HepG2 (cell line): ENCODE measurements around the gene URB1. TPM values are rescaled to one million over a fixed set of nuclear protein-coding genes. Genes with fewer than 3 reads are reported as not detected.

Source experiments
- CAMTA2 ChIP-seq: sonication (generic); formaldehyde crosslinking; IDR thresholded peaks from 2 replicates; pipeline ENCODE4 v1.4.0; 2020; ENCODE audit warnings: mild to moderate bottlenecking, missing genetic modification reagents, borderline replicate concordance
- CBX2 ChIP-seq, 2 experiments: fragments of 200-600 bp in 1 of 2; sonication (generic); formaldehyde crosslinking in 1 of 2; IDR thresholded peaks; 2 replicates each; pipeline versions ENCODE4 v1.7.0 to v1.8.1; 2018 to 2022; ENCODE audit warnings: low read depth in 2 of 2, low read length in 1 of 2, mild to moderate bottlenecking in 1 of 2, missing genetic modification reagents in 1 of 2
- CREM ChIP-seq, 2 experiments: sonication (generic) in 1 of 2; formaldehyde crosslinking in 1 of 2; IDR thresholded peaks; 2 replicates each; pipeline versions ENCODE4 v1.4.0 to v1.6.1; 2016 to 2020; ENCODE audit warnings: antibody characterized with exemption in 1 of 2, mild to moderate bottlenecking in 1 of 2, missing genetic modification reagents in 1 of 2
- IRF2 ChIP-seq: IDR thresholded peaks from 2 replicates; pipeline ENCODE4 v1.6.1; 2018; ENCODE audit warnings: missing genetic modification reagents, missing compliant biosample characterization
- POGZ ChIP-seq: sonication (generic); formaldehyde crosslinking; IDR thresholded peaks from 2 replicates; pipeline ENCODE4 v1.4.0; 2020; ENCODE audit warnings: mild to moderate bottlenecking, missing genetic modification reagents
- PREB ChIP-seq: sonication (generic); formaldehyde crosslinking; IDR thresholded peaks from 2 replicates; pipeline ENCODE4 v1.4.0; 2020; ENCODE audit warnings: missing genetic modification reagents
- SNAPC4 ChIP-seq: sonication (generic); formaldehyde crosslinking; IDR thresholded peaks from 2 replicates; pipeline ENCODE4 v1.4.0; 2020; ENCODE audit warnings: mild to moderate bottlenecking, missing genetic modification reagents
- SOX5 ChIP-seq: IDR thresholded peaks from 2 replicates; pipeline ENCODE4 v1.6.1; 2016; ENCODE audit warnings: borderline replicate concordance
- ZMAT5 ChIP-seq: sonication (generic); formaldehyde crosslinking; IDR thresholded peaks from 2 replicates; pipeline ENCODE4 v1.5.0; 2020; ENCODE audit warnings: mild to moderate bottlenecking, low read depth, missing genetic modification reagents, borderline replicate concordance
- ZNF296 ChIP-seq: sonication (generic); formaldehyde crosslinking; conservative IDR thresholded peaks from 2 replicates; pipeline ENCODE4 v1.5.0; 2020; ENCODE audit warnings: mild to moderate bottlenecking, missing genetic modification reagents
- ZNF546 ChIP-seq: sonication (generic); formaldehyde crosslinking; conservative IDR thresholded peaks from 2 replicates; pipeline ENCODE4 v1.8.1; 2023; ENCODE audit warnings: mild to moderate bottlenecking, missing genetic modification reagents
- polyA plus RNA-seq, 8 experiments: library from polyadenylated mRNA; depleted of rRNA in 3 of 8; stranded (reverse) in 7 of 8; unstranded in 1 of 8; fragments of >200 nt; fragmentation: Illumina TruSeq in 4 of 8; extraction: Trizol in 4 of 8; gene quantifications; 2 replicates each; pipeline versions ENCODE4 v1.2.1 to v1.2.3, GENCODE V29; 2011 to 2016; ENCODE audit warnings: low read depth in 4 of 8, missing spikeins in 1 of 8, mixed read lengths in 1 of 8; ENCODE audit not compliant: insufficient read depth in 1 of 8
- total RNA-seq, 5 experiments: library from RNA; depleted of rRNA; stranded (reverse); fragments of >200 nt; fragmentation: Illumina TruSeq; extraction: Trizol; gene quantifications; 2 replicates each; pipeline ENCODE4 v1.2.3, GENCODE V29; 2016; ENCODE audit warnings: low read depth in 1 of 5
- TF ChIP-seq, protein P1 (sequence below): sonication (generic); formaldehyde crosslinking; IDR thresholded peaks from 2 replicates; pipeline ENCODE4 v1.8.0; 2022; ENCODE audit warnings: missing genetic modification reagents, low read depth, mild to moderate bottlenecking, borderline replicate concordance
- TF ChIP-seq, protein P2 (sequence below): sonication (generic); formaldehyde crosslinking; IDR thresholded peaks from 2 replicates; pipeline ENCODE4 v1.5.0; 2020; ENCODE audit warnings: missing genetic modification reagents
- TF ChIP-seq, protein P3 (sequence below): sonication (generic); formaldehyde crosslinking; IDR thresholded peaks from 2 replicates; pipeline ENCODE4 v1.5.1; 2020; ENCODE audit warnings: missing genetic modification reagents, mild to moderate bottlenecking, borderline replicate concordance
- TF ChIP-seq, protein P4 (sequence below): IDR thresholded peaks from 2 replicates; pipeline ENCODE4 v1.6.1; 2012; ENCODE audit warnings: low read depth, low read length, improper control_type of control experiment

The URB1 gene
- total and polyA plus RNA-seq, 2 of the 13 experiments (the other 11 are each of a cell fraction or from before 2014, with no cell fraction given), result 4.5 to 16.7 TPM

GRCh38 chr21:32278518-32279376, 114.1 kb downstream of the URB1 start, which contains the start of gene MIS18A (continued):
- TF ChIP-seq, protein P1, sequence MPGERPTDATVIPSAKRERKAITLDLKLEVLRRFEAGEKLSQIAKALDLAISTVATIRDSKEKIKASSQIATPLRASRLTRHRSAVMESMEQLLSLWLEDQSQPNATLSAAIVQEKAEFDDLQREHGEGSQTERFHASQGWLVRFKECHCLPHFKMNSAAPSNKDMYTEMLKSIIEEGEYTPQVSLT (CRISPR knock-in tag), result no peak
- TF ChIP-seq ZNF296 (CRISPR knock-in tag), result 0 out of 2 replicates have a peak, but pooled peaks have one; percentile 36
- TF ChIP-seq PREB (CRISPR knock-in tag), result no peak
- peak; percentile 75; the same call in 1 of the 2 replicates for TF ChIP-seq IRF2 (CRISPR knock-in tag)
- 0 out of 2 replicates have a peak, but pooled peaks have one; percentile 84 for TF ChIP-seq CAMTA2 (CRISPR knock-in tag)
- no peak for TF ChIP-seq ZMAT5 (CRISPR knock-in tag)
- TF ChIP-seq POGZ (CRISPR knock-in tag), result peak; percentile 91
- TF ChIP-seq CBX2 (IDR thresholded peaks at IDR 0.05; ENCODE audit: low read depth, low read length), result no peak
- TF ChIP-seq CBX2 (CRISPR knock-in tag; IDR thresholded peaks at IDR 0.05; ENCODE audit: low read depth), result no peak
- no peak for TF ChIP-seq ZNF546 (CRISPR knock-in tag)
- TF ChIP-seq, protein P2, sequence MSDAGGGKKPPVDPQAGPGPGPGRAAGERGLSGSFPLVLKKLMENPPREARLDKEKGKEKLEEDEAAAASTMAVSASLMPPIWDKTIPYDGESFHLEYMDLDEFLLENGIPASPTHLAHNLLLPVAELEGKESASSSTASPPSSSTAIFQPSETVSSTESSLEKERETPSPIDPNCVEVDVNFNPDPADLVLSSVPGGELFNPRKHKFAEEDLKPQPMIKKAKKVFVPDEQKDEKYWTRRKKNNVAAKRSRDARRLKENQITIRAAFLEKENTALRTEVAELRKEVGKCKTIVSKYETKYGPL (CRISPR knock-in tag), result no peak
- TF ChIP-seq, protein P3, sequence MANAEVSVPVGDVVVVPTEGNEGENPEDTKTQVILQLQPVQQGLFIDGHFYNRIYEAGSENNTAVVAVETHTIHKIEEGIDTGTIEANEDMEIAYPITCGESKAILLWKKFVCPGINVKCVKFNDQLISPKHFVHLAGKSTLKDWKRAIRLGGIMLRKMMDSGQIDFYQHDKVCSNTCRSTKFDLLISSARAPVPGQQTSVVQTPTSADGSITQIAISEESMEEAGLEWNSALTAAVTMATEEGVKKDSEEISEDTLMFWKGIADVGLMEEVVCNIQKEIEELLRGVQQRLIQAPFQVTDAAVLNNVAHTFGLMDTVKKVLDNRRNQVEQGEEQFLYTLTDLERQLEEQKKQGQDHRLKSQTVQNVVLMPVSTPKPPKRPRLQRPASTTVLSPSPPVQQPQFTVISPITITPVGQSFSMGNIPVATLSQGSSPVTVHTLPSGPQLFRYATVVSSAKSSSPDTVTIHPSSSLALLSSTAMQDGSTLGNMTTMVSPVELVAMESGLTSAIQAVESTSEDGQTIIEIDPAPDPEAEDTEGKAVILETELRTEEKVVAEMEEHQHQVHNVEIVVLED (CRISPR knock-in tag), result peak; percentile 76
- no peak for TF ChIP-seq SOX5
- peak; percentile 17; the same call in 1 of the 2 replicates for TF ChIP-seq CREM (IDR thresholded peaks at IDR 0.05)
- TF ChIP-seq CREM (CRISPR knock-in tag; IDR thresholded peaks at IDR 0.05), result no peak
- TF ChIP-seq SNAPC4 (CRISPR knock-in tag), result 0 out of 2 replicates have a peak, but pooled peaks have one; percentile 50
- TF ChIP-seq, protein P4, sequence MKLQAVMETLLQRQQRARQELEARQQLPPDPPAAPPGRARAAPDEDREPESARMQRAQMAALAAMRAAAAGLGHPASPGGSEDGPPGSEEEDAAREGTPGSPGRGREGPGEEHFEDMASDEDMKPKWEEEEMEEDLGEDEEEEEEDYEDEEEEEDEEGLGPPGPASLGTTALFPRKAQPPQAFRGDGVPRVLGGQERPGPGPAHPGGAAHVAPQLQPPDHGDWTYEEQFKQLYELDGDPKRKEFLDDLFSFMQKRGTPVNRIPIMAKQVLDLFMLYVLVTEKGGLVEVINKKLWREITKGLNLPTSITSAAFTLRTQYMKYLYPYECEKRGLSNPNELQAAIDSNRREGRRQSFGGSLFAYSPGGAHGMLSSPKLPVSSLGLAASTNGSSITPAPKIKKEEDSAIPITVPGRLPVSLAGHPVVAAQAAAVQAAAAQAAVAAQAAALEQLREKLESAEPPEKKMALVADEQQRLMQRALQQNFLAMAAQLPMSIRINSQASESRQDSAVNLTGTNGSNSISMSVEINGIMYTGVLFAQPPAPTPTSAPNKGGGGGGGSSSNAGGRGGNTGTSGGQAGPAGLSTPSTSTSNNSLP, result no peak
